Suprapubic skin (tissue), 4 donors: ENCODE data around the gene OR7D2. TPM values are rescaled to one million over a fixed set of nuclear protein-coding genes. Genes with fewer than 3 reads are reported as not detected.
"Not testable (repeated sequence)": the region's sequence is repeated elsewhere in the genome, so short reads cannot be mapped to it uniquely, and the experiment has no call there.

ENCODE experiments used
- DNase-seq, 2 donors: peaks; one replicate each; pipeline ENCODE4 v3.0.0-alpha.2; 2019; ENCODE audit warnings: low spot score in 2 of 2
- H3K27ac ChIP-seq: fragments of 200-600 bp; sonication (generic); one replicate; pipeline ENCODE4 v1.5.1; 2019
- H3K27me3 ChIP-seq: fragments of 200-600 bp; sonication (generic); one replicate; pipeline ENCODE4 v1.5.1; 2019
- H3K36me3 ChIP-seq: fragments of 200-600 bp; sonication (generic); one replicate; pipeline ENCODE4 v1.5.1; 2019
- H3K4me1 ChIP-seq: fragments of 200-600 bp; sonication (generic); one replicate; pipeline ENCODE4 v1.5.1; 2019
- H3K4me3 ChIP-seq: fragments of 200-600 bp; sonication (generic); one replicate; pipeline ENCODE4 v1.5.1; 2019; ENCODE audit warnings: mild to moderate bottlenecking
- H3K9me3 ChIP-seq: fragments of 200-600 bp; sonication (generic); one replicate; pipeline ENCODE4 v1.5.1; 2019
- CTCF ChIP-seq, 2 donors: fragments of 200-600 bp in 1 of 2; fragments of 450-650 bp in 1 of 2; sonication (generic) in 1 of 2; IDR thresholded peaks; one replicate each; pipeline ENCODE4 v1.5.1; 2016 to 2019; ENCODE audit warnings: antibody characterized with exemption in 2 of 2, mild to moderate bottlenecking in 1 of 2, moderate library complexity in 1 of 2
- EP300 ChIP-seq: sonication (generic); formaldehyde crosslinking; IDR thresholded peaks from one replicate; pipeline ENCODE4 v1.6.1; 2017; ENCODE audit warnings: antibody characterized with exemption
- POLR2A ChIP-seq, 2 donors: fragments of 450-650 bp; IDR thresholded peaks; one replicate each; pipeline ENCODE4 v1.6.1; 2017; ENCODE audit warnings: antibody characterized with exemption in 2 of 2, mild to moderate bottlenecking in 2 of 2, moderate library complexity in 2 of 2
- POLR2AphosphoS5 ChIP-seq, 3 donors: sonication (generic); formaldehyde crosslinking; IDR thresholded peaks; one replicate each; pipeline ENCODE4 v1.6.1; 2017; ENCODE audit warnings: antibody characterized with exemption in 3 of 3
- WGBS: methylation state at CpG from one replicate; pipeline ENCODE4 v1.1.5; 2018; 5-methylcytosine and 5-hydroxymethylcytosine counted together
- total RNA-seq, 4 donors: library from RNA; depleted of rRNA; stranded (reverse); fragments of >200 nt; gene quantifications; one replicate each; pipeline ENCODE4 v1.1.0, GENCODE V29; 2016

Gene OR7D2
- total RNA-seq, 4 donors from 2014 or later: not detected

DNA sequence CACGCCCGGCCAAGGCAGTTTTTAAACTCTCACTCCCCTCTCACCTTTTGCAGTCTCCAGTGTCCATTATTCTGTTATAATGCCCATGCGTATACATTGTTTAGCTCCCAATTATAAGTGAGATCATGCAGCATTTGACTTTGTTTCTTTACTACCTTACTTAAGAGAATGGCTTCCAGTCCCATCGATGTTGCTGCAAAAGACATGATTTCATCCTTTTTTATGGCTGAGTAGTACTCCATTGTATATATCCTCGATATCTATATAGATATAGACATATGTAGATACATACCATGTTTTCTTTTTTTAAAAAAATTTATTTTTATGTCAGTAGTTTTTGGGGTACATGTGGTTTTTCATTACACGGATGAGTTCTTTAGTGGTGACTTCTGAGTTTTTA lies 8.4 kb downstream of the OR7D2 start:
- WGBS: 75% methylated on average over 6 of the region's 6 CpGs
- Histone ChIP-seq H3K9me3 (peaks cover 10% of the 10 kb centered on the region), H3K36me3 (no peaks in the 10 kb centered on the region), H3K4me3 (no peak overlapping the region), H3K27me3 (peaks cover 3% of the 10 kb centered on the region), H3K4me1 (no peaks in the 10 kb centered on the region), H3K27ac (no peak overlapping the region)
- TF ChIP-seq POLR2AphosphoS5 (IDR thresholded peaks at IDR 0.05) (no peak), CTCF (IDR thresholded peaks at IDR 0.05) (no peak), EP300 (no peak), POLR2A (IDR thresholded peaks at IDR 0.05) (no peak)
- DNase-seq: no peak

DNA sequence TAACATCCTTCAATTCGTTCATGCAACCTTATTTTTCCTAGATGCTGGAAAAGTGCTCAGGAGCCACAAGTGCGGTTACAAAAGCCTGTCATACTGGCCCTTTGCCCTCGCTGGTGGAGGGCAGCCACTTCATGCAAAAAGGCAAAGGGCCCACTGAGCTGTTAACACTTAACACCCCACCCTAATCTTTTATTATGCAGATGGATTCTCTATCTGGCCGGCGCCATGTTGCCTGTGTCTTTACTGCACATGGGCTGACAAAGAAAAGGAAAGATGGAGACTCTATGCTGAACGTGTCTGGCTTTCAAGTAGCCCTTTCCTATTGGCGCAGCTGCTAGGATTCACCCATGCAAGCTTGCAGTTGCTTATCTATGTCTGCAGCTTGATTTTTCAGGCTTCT lies 10.8 kb downstream of the OR7D2 start:
- no peak for TF ChIP-seq CTCF (IDR thresholded peaks at IDR 0.05)
- TF ChIP-seq POLR2A (IDR thresholded peaks at IDR 0.05): no peak
- TF ChIP-seq EP300: no peak
- no peak for TF ChIP-seq POLR2AphosphoS5 (IDR thresholded peaks at IDR 0.05)
- H3K36me3 ChIP-seq: no peaks in the 10 kb centered on the region
- WGBS: 71% methylated on average over 7 of the region's 7 CpGs

DNA sequence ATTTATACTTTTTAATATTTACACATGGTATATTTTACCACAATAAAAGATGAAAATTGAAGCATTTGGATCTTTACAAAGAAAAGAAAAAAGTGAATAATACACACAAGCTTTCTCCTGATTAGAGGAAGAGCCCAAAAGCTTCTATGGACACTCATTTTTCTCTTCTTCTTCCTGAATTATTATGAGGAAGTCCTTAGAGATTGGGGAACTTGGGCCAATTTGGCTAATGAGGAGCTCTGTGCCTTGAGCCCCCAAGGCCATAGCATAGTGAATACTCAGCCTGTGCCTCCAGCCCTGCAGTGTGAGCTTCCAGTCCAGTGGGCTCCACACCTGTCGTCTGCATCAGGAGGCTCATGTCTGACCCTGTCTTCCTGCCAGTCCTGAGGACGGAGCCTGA lies 19.3 kb downstream of the OR7D2 start:
- not testable (repeated sequence) for H3K27ac ChIP-seq, H3K4me3 ChIP-seq, H3K9me3 ChIP-seq, H3K36me3 ChIP-seq, DNase-seq, H3K27me3 ChIP-seq, H3K4me1 ChIP-seq
- 92% methylated on average over 2 of the region's 2 CpGs for WGBS

More for the DNA sequence above, 10.8 kb downstream of the OR7D2 start:
- H3K27me3 ChIP-seq: peaks cover 3% of the 10 kb centered on the region
- no peaks in the 10 kb centered on the region for H3K4me1 ChIP-seq
- H3K27ac ChIP-seq: no peak overlapping the region
- no peak for DNase-seq
- no peak overlapping the region for H3K4me3 ChIP-seq
- peaks cover 10% of the 10 kb centered on the region for H3K9me3 ChIP-seq

GRCh38 chr19:9205501-9206113 lies 26.8 kb downstream of the OR7D2 start:
- WGBS: 31% methylated on average over 12 of the region's 13 CpGs
- Histone ChIP-seq H3K27ac (no peak overlapping the region), H3K36me3 (no peaks in the 10 kb centered on the region), H3K4me1 (no peaks in the 10 kb centered on the region), H3K27me3 (peaks cover 16% of the 10 kb centered on the region), H3K9me3 (no peaks in the 10 kb centered on the region), H3K4me3 (peak overlapping the region; percentile 35)
- TF ChIP-seq CTCF (IDR thresholded peaks at IDR 0.05) (peak; percentile 32 to 87), POLR2A (IDR thresholded peaks at IDR 0.05) (no peak), EP300 (no peak), POLR2AphosphoS5 (IDR thresholded peaks at IDR 0.05) (no peak)
- DNase-seq: peak in 1 of 2 donors; percentile 76

DNA sequence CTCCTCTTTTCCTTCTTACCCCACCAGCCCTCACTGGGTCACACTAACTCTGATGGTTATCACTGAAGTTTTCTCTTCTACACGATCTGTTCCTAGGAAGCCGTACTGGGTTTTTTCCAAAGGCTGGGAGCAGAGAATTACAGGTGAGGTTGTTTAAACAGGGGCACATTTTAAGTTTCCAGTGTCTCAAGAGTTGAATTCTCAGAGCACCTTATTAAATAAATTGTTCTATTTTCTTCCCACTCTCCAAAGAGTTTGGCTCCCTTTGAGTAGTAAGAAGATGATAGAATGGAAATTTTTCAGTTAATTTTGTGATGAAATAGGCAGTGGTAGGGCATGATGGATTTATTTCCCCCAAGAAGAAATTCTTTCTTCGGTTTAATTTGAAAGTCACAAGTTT lies 40.7 kb downstream of the OR7D2 start, which contains the start of gene OR7D4:
OR7D4 (minus strand) TSS at position 101 of the 400 bp plus-strand sequence. CDS start 4,752 bp downstream, outside the sequence.
- H3K27me3 ChIP-seq: no peaks in the 10 kb centered on the region
- peaks cover 5% of the 10 kb centered on the region for H3K9me3 ChIP-seq
- no peaks in the 10 kb centered on the region for H3K36me3 ChIP-seq
- H3K4me3 ChIP-seq: no peak within 1 kb of the TSS
- H3K27ac ChIP-seq: no peak within 1 kb of the TSS
- H3K4me1 ChIP-seq: no peaks in the 10 kb centered on the region
- 71% methylated on average over 3 of the region's 3 CpGs for WGBS
- no peak for DNase-seq
- no peak for TF ChIP-seq POLR2AphosphoS5 (IDR thresholded peaks at IDR 0.05)
- no peak for TF ChIP-seq CTCF (IDR thresholded peaks at IDR 0.05)
- TF ChIP-seq EP300: no peak
- no peak for TF ChIP-seq POLR2A (IDR thresholded peaks at IDR 0.05)

Other genes with a start within 250 kb of the OR7D2 start
- gene MUC16, start 168.6 kb upstream of the OR7D2 start, total RNA-seq: under 1 TPM; under 0.01 to 0.91 (median 0.21) TPM
- gene OR1M1, start 91.9 kb upstream of the OR7D2 start, total RNA-seq: not detected
- gene OR7G2, start 71.5 kb upstream of the OR7D2 start, total RNA-seq: not detected
- gene OR7G1, start 63.2 kb upstream of the OR7D2 start, total RNA-seq: not detected
- not detected for gene OR7G3, start 52.0 kb upstream of the OR7D2 start, total RNA-seq
- 10 to 100 TPM; 18.9 to 35.8 (median 28.0) TPM for gene ZNF317, start 38.6 kb upstream of the OR7D2 start, total RNA-seq
- gene OR7D4, start 40.6 kb downstream of the OR7D2 start, total RNA-seq: not detected
- not detected for gene OR7E24, start 72.0 kb downstream of the OR7D2 start, total RNA-seq
- 10 to 100 TPM; 13.6 to 23.5 (median 14.8) TPM for gene ZNF699, start 130.9 kb downstream of the OR7D2 start, total RNA-seq
- 10 to 100 TPM; 11.2 to 19.0 (median 12.4) TPM for gene ZNF559, start 145.2 kb downstream of the OR7D2 start, total RNA-seq
- gene ZNF177, start 184.0 kb downstream of the OR7D2 start, total RNA-seq: 1 to 10 TPM in 2 of 4 donors, under 1 TPM in 1, not detected in 1; 0.23 to 1.8 (median 1.4) TPM